Measurements from ENCODE around the gene KIRREL3.

Gene KIRREL3

DNA sequence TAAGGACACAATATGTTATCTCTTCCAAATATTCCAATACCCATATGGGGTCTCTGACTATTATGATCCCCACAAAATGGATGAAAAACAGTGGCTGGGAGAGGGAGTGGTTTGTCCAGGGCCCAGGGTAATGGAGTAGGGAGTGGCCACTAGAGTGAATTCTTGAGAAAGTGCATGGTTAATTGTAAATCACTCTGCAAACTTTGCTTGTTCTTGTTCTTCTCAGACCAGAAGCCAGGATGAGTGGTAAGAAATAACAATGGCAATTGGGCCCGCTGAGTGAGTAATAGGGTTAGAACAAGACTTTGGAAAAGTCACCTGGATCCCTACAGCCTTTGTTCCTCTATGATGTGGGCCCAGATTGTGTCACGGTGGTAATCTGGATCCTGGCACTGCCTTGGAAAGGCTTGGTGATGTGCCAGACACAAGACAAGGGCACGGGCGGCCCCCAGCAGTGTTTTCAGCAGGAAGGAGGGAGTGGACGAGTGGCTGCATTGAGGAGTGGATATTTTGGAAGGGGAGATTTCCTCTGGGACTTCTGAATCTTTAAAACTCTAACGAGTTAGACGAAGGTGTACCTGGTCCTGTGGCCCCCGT lies 18.2 kb upstream of the KIRREL3 start:
- no peak for FAIRE-seq
- DNase-seq (ENCODE audit: insufficient read length, low spot score), result no peak
- TF ChIP-seq CTCF (IDR thresholded peaks at IDR 0.05; ENCODE audit: insufficient read depth, missing control alignments), result no peak

DNA sequence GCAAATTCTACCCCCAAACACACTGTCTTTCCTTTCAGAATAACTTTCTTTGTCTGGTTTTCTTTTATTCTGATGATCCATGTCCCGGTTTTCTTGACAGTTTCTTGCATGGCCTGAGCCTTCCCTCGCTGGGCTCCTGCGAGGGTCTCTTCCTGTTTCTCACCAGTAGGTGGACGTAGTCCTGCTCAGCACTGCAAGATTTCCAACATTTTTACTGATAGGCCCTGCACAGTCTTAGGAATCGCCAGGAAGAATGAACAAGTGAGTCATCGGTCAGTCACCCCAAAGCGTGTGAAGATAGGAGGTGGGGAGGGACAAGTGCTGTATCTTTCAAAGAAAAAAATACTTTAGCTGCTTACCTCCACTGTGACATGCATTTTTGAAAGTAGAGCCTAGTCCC lies 16.9 kb upstream of the KIRREL3 start:
- no peak for FAIRE-seq
- no peak for DNase-seq (ENCODE audit: insufficient read length, low spot score)
- TF ChIP-seq CTCF (IDR thresholded peaks at IDR 0.05; ENCODE audit: insufficient read depth, missing control alignments), result peak; percentile 5

GRCh38 chr11:127013550-127013949 lies 13.0 kb upstream of the KIRREL3 start:
- TF ChIP-seq CTCF (IDR thresholded peaks at IDR 0.05; ENCODE audit: insufficient read depth, missing control alignments), result no peak
- DNase-seq (ENCODE audit: insufficient read length, low spot score) (no peak), FAIRE-seq (no peak)

DNA sequence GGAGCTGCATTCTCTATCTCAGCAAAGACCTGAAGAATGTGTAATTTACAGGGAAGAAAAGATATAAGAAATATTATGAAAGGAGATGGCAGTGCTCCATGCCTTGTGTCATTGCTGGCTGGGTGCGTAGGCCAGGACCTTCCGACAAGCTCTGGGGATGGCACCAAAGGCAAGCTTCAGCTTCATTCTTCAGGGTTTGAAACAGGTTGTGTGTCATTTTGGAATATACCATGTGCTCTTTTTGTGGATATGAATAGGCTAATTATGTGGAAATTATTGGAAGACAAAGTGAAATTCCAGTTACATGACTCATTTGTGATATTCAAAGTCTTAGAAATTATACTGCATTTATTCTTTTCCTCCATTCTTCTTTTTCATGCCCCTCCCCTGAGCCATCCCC lies 5.7 kb upstream of the KIRREL3 start:
- TF ChIP-seq CTCF (IDR thresholded peaks at IDR 0.05; ENCODE audit: insufficient read depth, missing control alignments), result no peak
- DNase-seq (ENCODE audit: insufficient read length, low spot score), result no peak
- no peak for FAIRE-seq

DNA sequence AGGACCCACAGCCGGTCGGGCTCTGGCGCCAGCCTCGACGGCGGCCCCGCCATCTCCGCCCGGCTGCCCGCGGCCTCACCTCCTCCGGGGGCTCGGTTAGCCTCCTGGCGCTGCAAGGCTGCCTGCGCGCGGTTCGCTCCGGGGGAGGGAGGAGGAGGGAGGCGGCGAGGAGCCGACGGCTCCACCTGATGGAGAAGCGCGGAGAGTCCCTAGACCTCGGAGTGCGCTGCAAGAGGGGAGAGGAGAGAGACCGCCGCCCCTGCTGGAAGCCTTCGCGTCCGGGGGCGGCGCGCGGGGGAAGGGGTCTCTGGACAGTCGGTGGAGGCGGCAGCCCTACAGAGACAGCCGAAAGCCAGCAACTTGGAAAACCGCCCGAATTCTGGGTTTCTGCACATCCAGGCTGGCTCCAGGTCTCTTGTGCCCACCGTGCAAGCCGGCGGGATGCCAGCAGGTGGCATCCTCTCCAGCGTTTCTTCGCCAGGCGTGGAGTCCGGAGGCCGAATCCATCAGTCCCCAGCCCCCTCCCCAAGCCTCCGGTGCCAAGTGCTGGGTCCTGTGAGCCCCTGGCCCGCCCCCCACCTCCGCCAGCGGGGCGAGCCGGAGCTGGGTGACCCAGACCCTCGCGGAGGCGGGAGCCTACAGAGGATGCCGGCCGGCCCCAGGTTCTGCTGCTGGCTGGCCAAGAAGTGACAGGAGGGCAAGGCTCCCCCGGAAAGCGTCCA lies 2.9 kb upstream of the KIRREL3 start:
- TF ChIP-seq CTCF (IDR thresholded peaks at IDR 0.05; ENCODE audit: insufficient read depth, missing control alignments), result peak; percentile 14
- peak; percentile 38 for DNase-seq (ENCODE audit: insufficient read length, low spot score)
- no peak for FAIRE-seq

- DNase-seq (ENCODE audit: insufficient read length, low spot score) (no peak), FAIRE-seq (no peak)
- no peak for TF ChIP-seq CTCF (IDR thresholded peaks at IDR 0.05; ENCODE audit: insufficient read depth, missing control alignments)
Observed at GRCh38 chr11:127002669-127003259, 2.2 kb upstream of the KIRREL3 start.

DNA sequence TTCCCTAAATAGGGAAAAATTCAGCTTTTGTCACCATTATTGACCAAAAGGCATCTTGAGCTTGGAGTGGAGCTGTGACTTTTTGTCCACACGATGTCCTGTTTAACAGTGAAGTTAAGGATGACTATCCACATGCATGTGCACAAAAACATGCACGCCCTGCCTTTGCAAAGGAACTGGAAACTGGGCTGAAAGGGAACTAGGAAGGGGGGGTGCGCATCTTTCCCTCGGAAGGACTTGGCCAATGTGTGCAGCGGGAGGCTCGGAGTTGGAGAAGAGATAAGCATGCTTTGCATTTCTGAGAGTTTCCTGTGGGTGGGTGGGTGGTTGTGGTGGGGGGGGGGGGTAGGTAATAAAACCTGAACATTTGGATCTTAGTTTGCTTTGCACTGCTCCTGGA lies 411 bp upstream of the KIRREL3 start:
- FAIRE-seq (no peak), DNase-seq (ENCODE audit: insufficient read length, low spot score) (no peak)
- TF ChIP-seq CTCF (IDR thresholded peaks at IDR 0.05; ENCODE audit: insufficient read depth, missing control alignments), result no peak

Data from D721Med (cell line).